DOHH2 (cell line): Measurements from ENCODE around the gene SLC38A9.

Experiments
- CTCF ChIP-seq: fragments of 200-600 bp; sonication (generic); IDR thresholded peaks from one replicate; pipeline ENCODE4 v1.5.1; 2014; ENCODE audit warnings: antibody characterized with exemption, mild to moderate bottlenecking, low read depth, low read length; ENCODE audit not compliant: poor library complexity, severe bottlenecking
- EZH2phosphoT487 ChIP-seq: fragments of 200-600 bp; sonication (generic); IDR thresholded peaks from 2 replicates; pipeline ENCODE4 v1.6.1; 2017; ENCODE audit warnings: borderline replicate concordance, mild to moderate bottlenecking, antibody characterized with exemption, low read length, moderate library complexity, mixed read lengths

GRCh38 chr5:55583578-55583977 lies 128.5 kb downstream of the SLC38A9 start:
- TF ChIP-seq CTCF (no peak), EZH2phosphoT487 (no peak)
